NCI-H345 treated with DMSO at 0.1 percent for 48 hours (cell line): Measurements from ENCODE around the gene MAP1LC3A.
A peak's percentile ranks its signal among the peaks of the same experiment; 100 is the strongest.

Experiments
- DNase-seq: peaks from one replicate; lab custom pipeline; 2025; ENCODE audit not compliant: unreplicated experiment; lab: John Stamatoyannopoulos, UW

The MAP1LC3A gene

GRCh38 chr20:34528921-34529297 lies 29.6 kb upstream of the MAP1LC3A start:
- DNase-seq: no peak

- DNase-seq: no peak
These were observed 28.8 kb upstream of the MAP1LC3A start for GRCh38 chr20:34529742-34530141.

- DNase-seq: no peak
These were observed 28.2 kb upstream of the MAP1LC3A start for GRCh38 chr20:34530342-34530741.

- no peak for DNase-seq
These were observed 26.8 kb upstream of the MAP1LC3A start for GRCh38 chr20:34531608-34532265.

- no peak for DNase-seq
These were observed 26.2 kb upstream of the MAP1LC3A start for GRCh38 chr20:34532320-34532719.

GRCh38 chr20:34532756-34533155 lies 25.8 kb upstream of the MAP1LC3A start:
- DNase-seq: no peak

- DNase-seq: no peak
These were observed 23.9 kb upstream of the MAP1LC3A start for GRCh38 chr20:34534391-34535165.

- DNase-seq: no peak
These were observed 23.1 kb upstream of the MAP1LC3A start for GRCh38 chr20:34535301-34535840.

GRCh38 chr20:34535857-34536256 lies 22.7 kb upstream of the MAP1LC3A start:
- DNase-seq: no peak

GRCh38 chr20:34536798-34537394 lies 21.6 kb upstream of the MAP1LC3A start:
- no peak for DNase-seq

- no peak for DNase-seq
These were observed 20.9 kb upstream of the MAP1LC3A start for GRCh38 chr20:34537651-34538050.

- no peak for DNase-seq
These were observed 19.8 kb upstream of the MAP1LC3A start for GRCh38 chr20:34538671-34539123.

GRCh38 chr20:34539756-34540155 lies 18.8 kb upstream of the MAP1LC3A start:
- no peak for DNase-seq

- DNase-seq: no peak
These were observed 17.8 kb upstream of the MAP1LC3A start for GRCh38 chr20:34540596-34541263.

GRCh38 chr20:34541264-34541901 lies 17.1 kb upstream of the MAP1LC3A start:
- DNase-seq: no peak

GRCh38 chr20:34541917-34542316 lies 16.6 kb upstream of the MAP1LC3A start:
- DNase-seq: no peak

- no peak for DNase-seq
These were observed 16.1 kb upstream of the MAP1LC3A start for GRCh38 chr20:34542439-34542838.

GRCh38 chr20:34543463-34544056 lies 15.0 kb upstream of the MAP1LC3A start:
- DNase-seq: no peak

- no peak for DNase-seq
These were observed 14.3 kb upstream of the MAP1LC3A start for GRCh38 chr20:34544109-34544796.

- peak; percentile 90 for DNase-seq
These were observed 11.8 kb upstream of the MAP1LC3A start for GRCh38 chr20:34546751-34547181.
